ENCODE data around the gene TTLL12.

TTLL12 gene

DNA sequence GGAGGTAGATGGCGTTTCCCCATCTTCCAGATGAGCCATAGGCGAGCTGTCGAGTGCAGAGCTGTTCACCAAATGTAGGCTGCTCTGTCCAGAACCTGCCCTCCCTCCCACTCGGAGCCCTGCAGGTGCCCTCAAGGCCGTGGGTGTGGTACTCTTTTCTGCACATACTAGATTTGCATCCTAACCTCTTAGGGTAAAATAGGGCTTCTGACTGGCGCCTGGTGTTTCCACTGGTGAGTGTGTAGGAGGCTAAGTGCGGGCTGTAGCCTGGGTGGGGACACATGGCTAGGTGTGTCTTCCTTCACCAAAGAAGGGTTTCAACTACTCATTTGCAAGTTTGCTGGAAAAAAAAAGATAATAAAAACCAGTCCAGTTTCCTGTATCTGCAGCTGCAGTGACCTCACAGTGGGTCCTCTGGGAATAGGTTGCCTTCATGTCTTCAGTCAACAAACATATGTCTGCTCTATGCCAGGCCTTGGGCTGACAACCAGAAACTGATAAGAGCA is 67.9 kb downstream of the TTLL12 start:
- no peak for DNase-seq

- DNase-seq, result no peak
Measured at GRCh38 chr22:43118024-43118849, 68.7 kb downstream of the TTLL12 start.

DNA sequence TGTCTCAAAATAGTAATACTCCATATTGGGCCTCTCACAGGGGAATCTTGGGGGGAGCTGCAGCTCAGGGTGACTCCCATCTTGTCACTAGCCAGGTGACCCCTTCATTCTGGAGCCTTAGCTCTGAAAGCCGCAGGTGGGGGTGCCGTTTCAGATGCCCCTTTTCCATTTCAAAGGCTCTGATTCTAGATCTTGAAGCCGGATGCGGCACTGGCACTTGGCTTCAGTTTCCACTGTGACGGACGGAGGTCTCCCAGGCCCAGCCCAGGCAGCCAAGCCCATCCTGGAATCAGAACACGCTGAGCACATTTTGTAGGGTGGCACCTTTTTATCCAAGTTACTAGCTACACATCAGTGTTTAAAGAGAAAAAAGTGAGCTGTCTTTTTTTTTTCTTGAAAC is 70.0 kb downstream of the TTLL12 start:
- DNase-seq, result no peak
